Measurements from ENCODE around the gene SLC17A6. TPM values are rescaled to one million over a fixed set of nuclear protein-coding genes. Genes with fewer than 3 reads are reported as not detected.

The SLC17A6 gene
- total RNA-seq, 1 experiment from 2014 or later: not detected

GRCh38 chr11:22340701-22341587 is 2.8 kb downstream of the SLC17A6 start:
- H3K9me2 ChIP-seq (ENCODE audit: insufficient read depth): no peaks in the 10 kb centered on the region
- H3K4me3 ChIP-seq (replicated peaks in 1 of 2; ENCODE audit: low read depth in 1 of 2, low read length in 2 of 2): no peak overlapping the region
- H3K27ac ChIP-seq (ENCODE audit: low read depth, low read length): no peak overlapping the region
- no peaks in the 10 kb centered on the region for H3K27me3 ChIP-seq (ENCODE audit: insufficient read depth, low read length)
- no peaks in the 10 kb centered on the region for H3K79me2 ChIP-seq (ENCODE audit: insufficient read depth, low read length)
- no peaks in the 10 kb centered on the region for H3K9me3 ChIP-seq (ENCODE audit: control insufficient read depth in 1 of 2, insufficient read depth in 1 of 2, low read depth in 1 of 2, low read length in 2 of 2)
- H4K20me1 ChIP-seq (ENCODE audit: insufficient read depth): no peaks in the 10 kb centered on the region
- H2AFZ ChIP-seq (ENCODE audit: low read depth, low read length, poor library complexity, severe bottlenecking): no peak overlapping the region
- no TSS peak for BruUV-seq (replicated peaks)
- CTCF ChIA-PET: no interaction called here
- TF ChIP-seq YY1 (IDR thresholded peaks at IDR 0.05; ENCODE audit: extremely low read depth, insufficient replicate concordance, low read depth, low read length): no peak
- TF ChIP-seq ZFX (IDR thresholded peaks at IDR 0.05): no peak
- no peak for TF ChIP-seq ATF3 (IDR thresholded peaks at IDR 0.05)
- TF ChIP-seq EGR1 (IDR thresholded peaks at IDR 0.05; ENCODE audit: low read depth): no peak
- TF ChIP-seq EZH2phosphoT487 (IDR thresholded peaks at IDR 0.05; ENCODE audit: borderline replicate concordance): no peak
- no peak for TF ChIP-seq SIN3A (IDR thresholded peaks at IDR 0.05; ENCODE audit: low read depth)
- TF ChIP-seq, protein P1, sequence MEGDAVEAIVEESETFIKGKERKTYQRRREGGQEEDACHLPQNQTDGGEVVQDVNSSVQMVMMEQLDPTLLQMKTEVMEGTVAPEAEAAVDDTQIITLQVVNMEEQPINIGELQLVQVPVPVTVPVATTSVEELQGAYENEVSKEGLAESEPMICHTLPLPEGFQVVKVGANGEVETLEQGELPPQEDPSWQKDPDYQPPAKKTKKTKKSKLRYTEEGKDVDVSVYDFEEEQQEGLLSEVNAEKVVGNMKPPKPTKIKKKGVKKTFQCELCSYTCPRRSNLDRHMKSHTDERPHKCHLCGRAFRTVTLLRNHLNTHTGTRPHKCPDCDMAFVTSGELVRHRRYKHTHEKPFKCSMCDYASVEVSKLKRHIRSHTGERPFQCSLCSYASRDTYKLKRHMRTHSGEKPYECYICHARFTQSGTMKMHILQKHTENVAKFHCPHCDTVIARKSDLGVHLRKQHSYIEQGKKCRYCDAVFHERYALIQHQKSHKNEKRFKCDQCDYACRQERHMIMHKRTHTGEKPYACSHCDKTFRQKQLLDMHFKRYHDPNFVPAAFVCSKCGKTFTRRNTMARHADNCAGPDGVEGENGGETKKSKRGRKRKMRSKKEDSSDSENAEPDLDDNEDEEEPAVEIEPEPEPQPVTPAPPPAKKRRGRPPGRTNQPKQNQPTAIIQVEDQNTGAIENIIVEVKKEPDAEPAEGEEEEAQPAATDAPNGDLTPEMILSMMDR (IDR thresholded peaks at IDR 0.05 in 2 of 3, conservative IDR thresholded peaks at IDR 0.05 in 1 of 3; ENCODE audit: borderline replicate concordance in 1 of 3, insufficient read depth in 1 of 3, low read depth in 2 of 3, low read length in 2 of 3): no peak
- no peak for TF ChIP-seq JUND (IDR thresholded peaks at IDR 0.05)
- no peak for TF ChIP-seq SP1 (IDR thresholded peaks at IDR 0.05; ENCODE audit: low read depth)
- no peaks in the 10 kb centered on the region for H3K4me1 ChIP-seq (ENCODE audit: control insufficient read depth in 1 of 2, insufficient read depth in 2 of 2, low read length in 2 of 2)
- H3K4me2 ChIP-seq (ENCODE audit: low read length): no peak overlapping the region
- RAD21 ChIA-PET (ENCODE audit: low non-redundant PET in 1 of 2, low total read pairs in 2 of 2, uncharacterized antibody in 2 of 2, unreplicated experiment in 2 of 2): no interaction called here
- intact Hi-C loops (cut with micrococcal nuclease): no loop called here
- DNase-seq (ENCODE audit: low read depth, low spot score) (no peak), ATAC-seq (no peak)
- no peak overlapping the region for H3K9ac ChIP-seq (ENCODE audit: low read length)
- no peaks in the 10 kb centered on the region for H3K36me3 ChIP-seq (ENCODE audit: control insufficient read depth in 1 of 2, insufficient read depth in 2 of 2, low read length in 2 of 2)
- POLR2A ChIA-PET: no interaction called here

Measured in HCT116 (cell line).